ENCODE measurements around the gene HMCES. TPM values are rescaled to one million over a fixed set of nuclear protein-coding genes. Genes with fewer than 3 reads are reported as not detected.

HMCES gene
- total and polyA plus RNA-seq, 2 experiments from 2014 or later: 20.1 to 34.3 TPM

GRCh38 chr3:129248286-129248979, 30.2 kb upstream of the HMCES start:
- TF ChIP-seq EZH2phosphoT487 (IDR thresholded peaks at IDR 0.05; ENCODE audit: low read depth, severe bottlenecking, unreplicated experiment) (no peak), EZH2 (IDR thresholded peaks at IDR 0.05; ENCODE audit: borderline replicate concordance) (no peak), CTCF (IDR thresholded peaks at IDR 0.05; ENCODE audit: poor library complexity) (no peak)
- H3K79me2 ChIP-seq: peaks cover 53% of the 10 kb centered on the region
- peak overlapping the region; percentile 92 for H3K4me3 ChIP-seq
- peaks cover 11% of the 10 kb centered on the region for H4K20me1 ChIP-seq (ENCODE audit: insufficient read depth, poor library complexity, severe bottlenecking)
- H2AFZ ChIP-seq: peak overlapping the region; percentile 99
- peak overlapping the region; percentile 95 for H3K27ac ChIP-seq
- no peaks in the 10 kb centered on the region for H3K9me2 ChIP-seq (replicated peaks; ENCODE audit: insufficient read depth)
- H3K9me3 ChIP-seq (ENCODE audit: low read depth): no peaks in the 10 kb centered on the region
- H3K36me3 ChIP-seq (replicated peaks; ENCODE audit: insufficient read depth, low read depth): no peaks in the 10 kb centered on the region
- no peaks in the 10 kb centered on the region for H3K4me1 ChIP-seq (ENCODE audit: insufficient read depth)
- H3K4me2 ChIP-seq: peak overlapping the region; percentile 98
- H3K27me3 ChIP-seq: no peaks in the 10 kb centered on the region
- no peak for DNase-seq (ENCODE audit: low spot score)
- 75% methylated on average over 21 of the region's 21 CpGs for WGBS (ENCODE audit: low lambda C conversion rate, missing lambda C conversion rate)

- H3K4me2 ChIP-seq: peak within 1 kb of the TSS; percentile 98
- H3K4me1 ChIP-seq (ENCODE audit: insufficient read depth): no peaks in the 10 kb centered on the region
- H3K9me3 ChIP-seq (ENCODE audit: low read depth): no peaks in the 10 kb centered on the region
- peak within 1 kb of the TSS; percentile 92 for H3K4me3 ChIP-seq
- H2AFZ ChIP-seq: peak within 1 kb of the TSS; percentile 99
- no peaks in the 10 kb centered on the region for H3K36me3 ChIP-seq (replicated peaks; ENCODE audit: insufficient read depth, low read depth)
- H3K27ac ChIP-seq: peak within 1 kb of the TSS; percentile 95
- 1% methylated on average over 47 of the region's 48 CpGs for WGBS (ENCODE audit: low lambda C conversion rate, missing lambda C conversion rate)
- peaks cover 14% of the 10 kb centered on the region for H4K20me1 ChIP-seq (ENCODE audit: insufficient read depth, poor library complexity, severe bottlenecking)
- no peaks in the 10 kb centered on the region for H3K9me2 ChIP-seq (replicated peaks; ENCODE audit: insufficient read depth)
- H3K27me3 ChIP-seq: no peaks in the 10 kb centered on the region
- TF ChIP-seq EZH2 (IDR thresholded peaks at IDR 0.05; ENCODE audit: borderline replicate concordance) (no peak), EZH2phosphoT487 (IDR thresholded peaks at IDR 0.05; ENCODE audit: low read depth, severe bottlenecking, unreplicated experiment) (no peak), CTCF (IDR thresholded peaks at IDR 0.05; ENCODE audit: poor library complexity) (no peak)
- peaks cover 56% of the 10 kb centered on the region for H3K79me2 ChIP-seq
- DNase-seq (ENCODE audit: low spot score): peak; percentile 93
Observed at GRCh38 chr3:129249284-129250065, 29.2 kb upstream of the HMCES start, which contains the start of gene COPG1. Gene COPG1 (plus strand): TSS chr3:129249606. CDS start chr3:129249710, 104 bp downstream.

- WGBS (ENCODE audit: low lambda C conversion rate, missing lambda C conversion rate): 91% methylated on average over 4 of the region's 4 CpGs
- Histone ChIP-seq H4K20me1 (ENCODE audit: insufficient read depth, poor library complexity, severe bottlenecking) (peaks cover 17% of the 10 kb centered on the region), H3K27me3 (no peaks in the 10 kb centered on the region), H2AFZ (no peak overlapping the region), H3K36me3 (replicated peaks; ENCODE audit: insufficient read depth, low read depth) (no peaks in the 10 kb centered on the region), H3K79me2 (peaks cover 56% of the 10 kb centered on the region), H3K4me3 (no peak overlapping the region), H3K27ac (no peak overlapping the region), H3K9me3 (ENCODE audit: low read depth) (no peaks in the 10 kb centered on the region), H3K4me2 (no peak overlapping the region), H3K4me1 (ENCODE audit: insufficient read depth) (no peaks in the 10 kb centered on the region), H3K9me2 (replicated peaks; ENCODE audit: insufficient read depth) (no peaks in the 10 kb centered on the region)
- no peak for TF ChIP-seq EZH2phosphoT487 (IDR thresholded peaks at IDR 0.05; ENCODE audit: low read depth, severe bottlenecking, unreplicated experiment)
- TF ChIP-seq EZH2 (IDR thresholded peaks at IDR 0.05; ENCODE audit: borderline replicate concordance): no peak
- TF ChIP-seq CTCF (IDR thresholded peaks at IDR 0.05; ENCODE audit: poor library complexity): no peak
- DNase-seq (ENCODE audit: low spot score): no peak
Observed at GRCh38 chr3:129252748-129253147, 25.9 kb upstream of the HMCES start.

All from hepatocyte (in vitro differentiated cells).